Fibroblast of mammary gland (primary cell): ENCODE data around the gene DOK4.

ENCODE experiments used
- DNase-seq: peaks from one replicate; pipeline ENCODE4 v3.0.0-alpha.2; 2010; ENCODE audit warnings: low read depth
- H3K4me3 ChIP-seq: 2 replicates; pipeline ENCODE4 v1.5.1; 2011; ENCODE audit warnings: low read depth, mild to moderate bottlenecking, low read length, moderate library complexity; ENCODE audit not compliant: control insufficient read depth
- TF ChIP-seq, protein P1 (sequence below): conservative IDR thresholded peaks from 2 replicates; pipeline ENCODE4 v1.5.1; 2011; ENCODE audit warnings: low read depth, low read length, inconsistent platforms; ENCODE audit not compliant: control insufficient read depth, insufficient read depth

DOK4 gene

GRCh38 chr16:57471209-57471608 is 15.1 kb downstream of the DOK4 start:
- DNase-seq = no peak
- H3K4me3 ChIP-seq = no peak overlapping the region
- TF ChIP-seq, protein P1, sequence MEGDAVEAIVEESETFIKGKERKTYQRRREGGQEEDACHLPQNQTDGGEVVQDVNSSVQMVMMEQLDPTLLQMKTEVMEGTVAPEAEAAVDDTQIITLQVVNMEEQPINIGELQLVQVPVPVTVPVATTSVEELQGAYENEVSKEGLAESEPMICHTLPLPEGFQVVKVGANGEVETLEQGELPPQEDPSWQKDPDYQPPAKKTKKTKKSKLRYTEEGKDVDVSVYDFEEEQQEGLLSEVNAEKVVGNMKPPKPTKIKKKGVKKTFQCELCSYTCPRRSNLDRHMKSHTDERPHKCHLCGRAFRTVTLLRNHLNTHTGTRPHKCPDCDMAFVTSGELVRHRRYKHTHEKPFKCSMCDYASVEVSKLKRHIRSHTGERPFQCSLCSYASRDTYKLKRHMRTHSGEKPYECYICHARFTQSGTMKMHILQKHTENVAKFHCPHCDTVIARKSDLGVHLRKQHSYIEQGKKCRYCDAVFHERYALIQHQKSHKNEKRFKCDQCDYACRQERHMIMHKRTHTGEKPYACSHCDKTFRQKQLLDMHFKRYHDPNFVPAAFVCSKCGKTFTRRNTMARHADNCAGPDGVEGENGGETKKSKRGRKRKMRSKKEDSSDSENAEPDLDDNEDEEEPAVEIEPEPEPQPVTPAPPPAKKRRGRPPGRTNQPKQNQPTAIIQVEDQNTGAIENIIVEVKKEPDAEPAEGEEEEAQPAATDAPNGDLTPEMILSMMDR = no peak

DNA sequence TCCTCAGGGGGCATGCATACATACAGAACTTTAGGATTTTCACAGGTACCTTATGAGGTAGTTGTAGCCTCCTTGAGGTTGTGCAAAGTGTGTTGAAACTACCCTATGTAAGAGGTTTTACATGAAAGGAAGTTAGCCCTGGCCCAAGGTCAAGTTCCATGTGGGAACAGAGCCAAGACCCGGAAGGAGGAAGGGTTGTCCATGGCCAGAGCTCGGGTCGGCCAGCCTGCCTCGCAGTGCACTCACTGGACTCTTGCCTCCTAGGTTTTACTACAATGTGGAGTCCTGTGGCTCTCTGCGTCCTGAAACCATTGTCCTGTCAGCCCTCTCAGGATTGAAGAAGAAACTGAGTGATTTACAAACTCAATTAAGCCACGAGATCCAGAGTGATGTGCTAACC is 15.6 kb downstream of the DOK4 start:
- TF ChIP-seq, protein P1 = no peak
- peak; percentile 53 for DNase-seq
- no peak overlapping the region for H3K4me3 ChIP-seq

DNA sequence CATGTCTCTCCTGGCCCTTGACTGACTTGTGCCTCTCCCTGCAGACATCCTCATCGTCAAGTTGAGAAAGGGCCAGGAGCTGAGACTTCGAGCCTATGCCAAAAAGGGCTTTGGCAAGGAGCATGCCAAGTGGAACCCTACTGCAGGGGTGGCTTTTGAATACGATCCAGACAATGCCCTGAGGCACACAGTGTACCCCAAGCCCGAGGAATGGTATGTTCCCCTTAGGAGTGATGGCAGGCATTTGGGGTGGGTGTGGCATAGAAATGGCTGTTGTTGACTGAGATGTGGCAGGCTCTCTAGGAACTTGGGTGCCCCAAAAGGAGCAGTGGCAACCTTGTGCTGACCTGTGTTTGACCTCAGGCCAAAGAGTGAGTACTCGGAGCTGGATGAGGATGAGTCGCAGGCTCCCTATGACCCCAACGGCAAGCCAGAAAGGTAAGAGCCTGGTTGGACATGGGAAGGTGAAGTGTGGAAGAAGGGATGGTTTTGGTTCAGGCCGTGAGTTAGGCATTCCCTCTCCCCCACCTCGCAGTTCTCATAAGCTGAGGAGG is 16.3 kb downstream of the DOK4 start:
- DNase-seq = no peak
- H3K4me3 ChIP-seq = no peak overlapping the region
- TF ChIP-seq, protein P1 = no peak

DNA sequence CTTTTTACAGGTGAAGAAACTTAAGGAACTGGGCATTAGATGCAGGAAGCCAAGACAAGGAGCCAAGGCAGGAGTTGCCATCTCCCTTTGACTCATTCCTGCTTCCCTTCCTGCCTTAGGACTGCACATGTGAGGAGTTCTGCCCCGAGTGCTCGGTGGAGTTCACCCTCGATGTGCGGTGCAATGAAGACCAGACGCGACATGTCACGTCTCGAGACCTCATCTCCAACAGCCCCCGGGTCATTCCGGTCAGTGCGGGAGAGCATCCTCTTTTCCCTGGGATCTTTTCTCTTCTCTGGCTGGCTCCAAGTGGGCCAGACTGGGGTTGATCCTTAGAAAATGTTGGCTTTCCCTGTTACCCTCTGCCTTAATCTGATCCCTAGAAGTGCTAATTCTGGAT is 17.2 kb downstream of the DOK4 start:
- TF ChIP-seq, protein P1 = no peak
- no peak overlapping the region for H3K4me3 ChIP-seq
- no peak for DNase-seq

- H3K4me3 ChIP-seq = no peak overlapping the region
- TF ChIP-seq, protein P1 = no peak
- no peak for DNase-seq
Measured at GRCh38 chr16:57468346-57468745, 17.9 kb downstream of the DOK4 start.

DNA sequence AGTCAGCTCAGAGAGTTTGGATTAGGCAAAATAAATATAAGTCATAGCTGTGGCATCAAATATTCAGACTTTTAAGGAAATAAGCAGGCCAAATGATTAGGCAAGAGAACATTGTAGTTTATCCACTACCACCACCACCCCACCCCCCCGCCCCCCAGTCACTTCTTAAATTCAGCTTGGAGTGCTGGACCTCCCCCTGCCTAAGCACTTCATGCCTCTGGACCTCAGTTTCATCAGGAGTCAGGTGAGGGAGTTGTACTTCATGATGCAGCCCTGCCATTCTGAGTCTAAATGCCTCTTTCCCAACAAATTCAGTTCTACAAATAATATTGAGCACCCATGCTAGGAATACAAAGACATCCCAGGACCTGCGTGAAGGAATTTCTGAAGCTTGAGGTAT is 21.8 kb downstream of the DOK4 start:
- DNase-seq = no peak
- no peak overlapping the region for H3K4me3 ChIP-seq
- TF ChIP-seq, protein P1 = no peak

- TF ChIP-seq, protein P1 = no peak
- peak overlapping the region; percentile 91 for H3K4me3 ChIP-seq
- DNase-seq = no peak
Measured at GRCh38 chr16:57462978-57463362, 23.3 kb downstream of the DOK4 start.
